OCI-LY7 (cell line): ENCODE measurements around the gene PML. TPM values are rescaled to one million over a fixed set of nuclear protein-coding genes. Genes with fewer than 3 reads are reported as not detected.
A peak's percentile ranks its signal among the peaks of the same experiment; 100 is the strongest.

Experiments used
- BruUV-seq: library from RNA; stranded (reverse); fragments of 400-500 nt; replicated peaks from 2 replicates; lab custom pipeline; 2021; lab: Mats Ljungman, UMichigan
- CTCF ChIA-PET: fragments of 300-600 bp; sonication (Branson Sonifier 250); formaldehyde crosslinking; loops from one replicate; lab custom pipeline; 2022; ENCODE audit warnings: antibody characterized with exemption; ENCODE audit not compliant: unreplicated experiment; lab: Charles Lee
- POLR2A ChIA-PET: fragments of 300-600 bp; sonication (Branson Sonifier 250); formaldehyde crosslinking; loops from one replicate; lab custom pipeline; 2022; ENCODE audit warnings: antibody characterized with exemption; lab: Charles Lee
- DNase-seq: peaks from one replicate; pipeline ENCODE4 v3.0.0-alpha.2; 2015; ENCODE audit warnings: low spot score
- H2AFZ ChIP-seq: fragments of 200-600 bp; sonication (generic), shearing (Covaris generic); 2 replicates; pipeline ENCODE4 v1.6.1; 2014; ENCODE audit warnings: mild to moderate bottlenecking, antibody characterized with exemption, low read length, moderate library complexity
- H3K27ac ChIP-seq: fragments of 200-600 bp; sonication (generic); 2 replicates; pipeline ENCODE4 v1.5.1; 2014; ENCODE audit warnings: mixed run types, low read depth, mild to moderate bottlenecking, moderate library complexity, low read length, inconsistent platforms; ENCODE audit not compliant: poor library complexity, severe bottlenecking
- H3K36me3 ChIP-seq: fragments of 200-600 bp; sonication (generic); 2 replicates; pipeline ENCODE4 v1.6.1; 2014; ENCODE audit warnings: mild to moderate bottlenecking, antibody characterized with exemption, low read length, moderate library complexity, mixed read lengths; ENCODE audit not compliant: insufficient read depth
- H3K4me1 ChIP-seq: fragments of 200-600 bp; sonication (generic); 2 replicates; pipeline ENCODE4 v1.5.1; 2014; ENCODE audit warnings: mild to moderate bottlenecking, low read length; ENCODE audit not compliant: insufficient read depth, poor library complexity, severe bottlenecking
- H3K4me2 ChIP-seq: fragments of 200-600 bp; sonication (generic); 2 replicates; pipeline ENCODE4 v1.6.1; 2014; ENCODE audit warnings: mild to moderate bottlenecking, low read length
- H3K4me3 ChIP-seq: fragments of 200-600 bp; sonication (generic); 2 replicates; pipeline ENCODE4 v1.5.1; 2014; ENCODE audit warnings: mild to moderate bottlenecking, low read depth, low read length; ENCODE audit not compliant: poor library complexity, severe bottlenecking
- H3K79me2 ChIP-seq: fragments of 200-600 bp; sonication (generic); 2 replicates; pipeline ENCODE4 v1.6.1; 2016; ENCODE audit warnings: low read depth, mild to moderate bottlenecking, low read length, moderate library complexity, mixed read lengths; ENCODE audit not compliant: insufficient read depth
- H3K9me2 ChIP-seq: fragments of 200-600 bp; sonication (generic); 2 replicates; pipeline ENCODE4 v1.6.1; 2016; ENCODE audit warnings: mild to moderate bottlenecking, low read length, mixed read lengths; ENCODE audit not compliant: insufficient read depth
- H3K9me3 ChIP-seq: fragments of 200-600 bp; sonication (generic); 2 replicates; pipeline ENCODE4 v1.6.1; 2014; ENCODE audit warnings: mild to moderate bottlenecking, mixed run types, low read length, mixed read lengths
- H4K20me1 ChIP-seq: fragments of 200-600 bp; sonication (generic); 2 replicates; pipeline ENCODE4 v1.6.1; 2014; ENCODE audit warnings: mild to moderate bottlenecking, antibody characterized with exemption, low read length, moderate library complexity, mixed read lengths; ENCODE audit not compliant: insufficient read depth
- CTCF ChIP-seq: fragments of 200-600 bp; sonication (generic); conservative IDR thresholded peaks from 2 replicates; pipeline ENCODE4 v1.5.1; 2014; ENCODE audit warnings: mild to moderate bottlenecking, antibody characterized with exemption, low read length, moderate library complexity, mixed read lengths
- EZH2phosphoT487 ChIP-seq: fragments of 200-600 bp; sonication (generic); IDR thresholded peaks from 2 replicates; pipeline ENCODE4 v1.6.1; 2018; ENCODE audit warnings: low read depth, borderline replicate concordance, mild to moderate bottlenecking, mixed run types, antibody characterized with exemption, low read length, moderate library complexity, mixed read lengths
- intact Hi-C: fragments of 100-400 bp; cut with micrococcal nuclease; formaldehyde crosslinking; loops from one replicate; pipeline ENCODE4 v1.10.0; 2022; ENCODE audit not compliant: unreplicated experiment
- total RNA-seq, 2 experiments: library from RNA; depleted of rRNA in 1 of 2; stranded (reverse); fragments of >200 nt in 1 of 2; shearing (Covaris generic) in 1 of 2; gene quantifications; 2 replicates each; pipeline ENCODE4 v1.2.3, GENCODE V29; 2014 to 2022

PML gene
- total RNA-seq, 2 experiments from 2014 or later, result 16.9 to 26.1 TPM

DNA sequence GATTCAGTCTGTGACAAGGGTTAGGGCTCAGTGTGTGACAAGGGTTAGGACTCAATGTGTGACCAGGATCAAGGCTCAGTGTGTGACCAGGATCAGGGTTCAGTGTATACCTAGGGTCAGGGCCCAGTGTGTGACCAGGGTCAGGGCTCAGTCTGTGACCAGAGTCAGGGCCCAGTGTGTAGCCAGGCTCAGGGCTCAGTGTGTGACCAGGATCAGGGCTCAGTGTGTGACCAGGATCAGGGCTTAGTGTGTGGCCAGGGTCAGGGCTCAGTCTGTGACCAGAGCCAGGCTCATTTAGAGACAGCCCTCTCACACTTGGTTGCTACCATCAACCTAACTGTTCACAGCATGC is 44.1 kb upstream of the PML start:
- H3K79me2 ChIP-seq, result no peaks in the 10 kb centered on the region
- no peak overlapping the region for H3K4me2 ChIP-seq
- no peaks in the 10 kb centered on the region for H3K4me1 ChIP-seq
- ChIA-PET POLR2A (interaction anchor here (0.5 kb wide), 1 partner anchor 15 kb away, joined by 7 read pairs; no protein-coding TSS in a partner anchor), CTCF (interaction anchor here (1.1 kb wide), 1 partner anchor 22 kb away, joined by 10 read pairs; no protein-coding TSS in a partner anchor)
- H3K4me3 ChIP-seq, result no peak overlapping the region
- DNase-seq, result no peak
- H3K9me2 ChIP-seq, result no peaks in the 10 kb centered on the region
- no peaks in the 10 kb centered on the region for H4K20me1 ChIP-seq
- no peak overlapping the region for H2AFZ ChIP-seq
- no peaks in the 10 kb centered on the region for H3K9me3 ChIP-seq
- no TSS peak for BruUV-seq
- no peak overlapping the region for H3K27ac ChIP-seq
- TF ChIP-seq CTCF (no peak), EZH2phosphoT487 (no peak)
- intact Hi-C loops, result no loop called here
- H3K36me3 ChIP-seq, result no peaks in the 10 kb centered on the region

GRCh38 chr15:73950831-73951561 is 43.5 kb upstream of the PML start:
- H3K4me3 ChIP-seq, result no peak overlapping the region
- no peaks in the 10 kb centered on the region for H3K9me2 ChIP-seq
- intact Hi-C loops, result loop anchor here (1.0 kb wide), 1 partner anchor 13 kb away; no protein-coding TSS in a partner anchor
- no peak overlapping the region for H3K4me2 ChIP-seq
- no peaks in the 10 kb centered on the region for H4K20me1 ChIP-seq
- no peaks in the 10 kb centered on the region for H3K36me3 ChIP-seq
- H3K9me3 ChIP-seq, result no peaks in the 10 kb centered on the region
- no peak overlapping the region for H2AFZ ChIP-seq
- no TSS peak for BruUV-seq
- DNase-seq, result peak; percentile 71
- TF ChIP-seq EZH2phosphoT487 (no peak), CTCF (peak; percentile 73)
- no peaks in the 10 kb centered on the region for H3K79me2 ChIP-seq
- H3K27ac ChIP-seq, result no peak overlapping the region
- ChIA-PET CTCF (interaction anchor here (0.5 to 1.1 kb wide), 3 partner anchors 20 to 421 kb away, joined by 3 to 10 read pairs (median 4); no protein-coding TSS in a partner anchor), POLR2A (interaction anchor here (0.5 kb wide), 1 partner anchor 16 kb away, joined by 7 read pairs; no protein-coding TSS in a partner anchor)
- no peaks in the 10 kb centered on the region for H3K4me1 ChIP-seq

- H3K4me2 ChIP-seq, result no peak overlapping the region
- no peaks in the 10 kb centered on the region for H4K20me1 ChIP-seq
- no peaks in the 10 kb centered on the region for H3K9me3 ChIP-seq
- ChIA-PET POLR2A (no interaction called here), CTCF (interaction anchor here (0.5 to 1.1 kb wide), 3 partner anchors 19 to 420 kb away, joined by 3 to 10 read pairs (median 4); no protein-coding TSS in a partner anchor)
- H3K27ac ChIP-seq, result no peak overlapping the region
- TF ChIP-seq EZH2phosphoT487, result no peak
- TF ChIP-seq CTCF, result no peak
- no peak overlapping the region for H2AFZ ChIP-seq
- no peaks in the 10 kb centered on the region for H3K4me1 ChIP-seq
- no TSS peak for BruUV-seq
- no peak overlapping the region for H3K4me3 ChIP-seq
- no peaks in the 10 kb centered on the region for H3K36me3 ChIP-seq
- no peaks in the 10 kb centered on the region for H3K9me2 ChIP-seq
- no peaks in the 10 kb centered on the region for H3K79me2 ChIP-seq
- no peak for DNase-seq
- intact Hi-C loops, result loop anchor here (1.0 kb wide), 1 partner anchor 13 kb away; no protein-coding TSS in a partner anchor
These were observed 42.9 kb upstream of the PML start for GRCh38 chr15:73951601-73952000.
